Measurements from ENCODE around the gene IFT80. TPM values are rescaled to one million over a fixed set of nuclear protein-coding genes. Genes with fewer than 3 reads are reported as not detected.

Gene IFT80
- polyA plus RNA-seq, 1 of the 3 experiments (the other 2 are of a cell fraction) = 10.5 TPM

DNA sequence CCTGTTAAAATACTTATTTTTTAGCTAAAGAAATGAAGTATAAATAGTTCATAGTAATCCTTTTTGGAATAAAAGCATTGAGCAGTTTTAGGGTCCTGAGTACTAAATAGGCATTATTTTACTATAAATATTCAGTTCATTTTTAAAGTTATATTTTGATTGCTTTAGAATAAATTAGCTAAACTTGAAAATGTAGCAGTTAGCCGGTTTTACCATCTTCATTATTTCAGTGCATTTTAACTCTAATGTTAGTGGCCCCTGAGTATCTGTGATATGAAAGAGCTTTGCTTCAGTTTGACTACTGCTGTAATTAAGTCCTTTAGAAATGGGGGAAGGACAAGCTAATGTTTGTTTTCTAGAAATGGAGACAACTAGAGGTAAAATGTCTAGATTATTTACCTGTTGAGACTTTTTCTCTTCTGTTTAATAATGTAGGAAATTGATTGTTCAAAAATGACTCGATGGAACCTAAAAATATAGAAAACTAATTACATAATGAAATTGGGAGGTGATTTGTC is 4.1 kb upstream of the IFT80 start:
- Histone ChIP-seq H3K4me2 (peak overlapping the region; percentile 85), H3K36me3 (replicated peaks in 1 of 2; ENCODE audit: control insufficient read depth in 1 of 2, insufficient read depth in 2 of 2, low read length in 1 of 2) (peaks cover 36% of the 10 kb centered on the region in 2 experiments), H3K9me2 (no peaks in the 10 kb centered on the region), H3K79me2 (ENCODE audit: insufficient read depth) (peaks cover 95% of the 10 kb centered on the region), H3F3A (replicated peaks; ENCODE audit: insufficient read depth) (peaks cover 11% of the 10 kb centered on the region), H4K20me1 (ENCODE audit: insufficient read depth) (peaks cover 24% of the 10 kb centered on the region; the same call in 1 of the 2 replicates), H3K9ac (peak overlapping the region; percentile 99), H3K27me3 (ENCODE audit: insufficient read depth) (no peaks in the 10 kb centered on the region), H2AFZ (ENCODE audit: low read depth) (no peak overlapping the region), H3K27ac (ENCODE audit: low read depth in 2 of 2, low read length in 1 of 2) (peak overlapping the region; percentile 88 to 94), H3K4me3 (ENCODE audit: low read depth in 2 of 2, low read length in 1 of 2) (peak overlapping the region; percentile 79 to 96; a peak in 3 of 4 replicates), H3K9me3 (no peaks in the 10 kb centered on the region), H3K4me1 (ENCODE audit: control insufficient read depth in 1 of 2, insufficient read depth in 2 of 2, low read depth in 1 of 2, low read length in 1 of 2) (peaks cover 6 to 10% of the 10 kb centered on the region in 2 experiments; a peak in 3 of 4 replicates)
- ChIA-PET CTCF (interaction anchor here (0.6 to 1.3 kb wide), 3 partner anchors 10 to 64 kb away, joined by 3 to 8 read pairs (median 5); no protein-coding TSS in a partner anchor), POLR2A (interaction anchor here (0.6 kb wide), 1 partner anchor 240 kb away, joined by 3 read pairs; no protein-coding TSS in a partner anchor)
- WGBS (ENCODE audit: low lambda C conversion rate) = 2% methylated on average over 2 of the region's 2 CpGs
- DNase-seq = no peak
- TF ChIP-seq, protein P1, sequence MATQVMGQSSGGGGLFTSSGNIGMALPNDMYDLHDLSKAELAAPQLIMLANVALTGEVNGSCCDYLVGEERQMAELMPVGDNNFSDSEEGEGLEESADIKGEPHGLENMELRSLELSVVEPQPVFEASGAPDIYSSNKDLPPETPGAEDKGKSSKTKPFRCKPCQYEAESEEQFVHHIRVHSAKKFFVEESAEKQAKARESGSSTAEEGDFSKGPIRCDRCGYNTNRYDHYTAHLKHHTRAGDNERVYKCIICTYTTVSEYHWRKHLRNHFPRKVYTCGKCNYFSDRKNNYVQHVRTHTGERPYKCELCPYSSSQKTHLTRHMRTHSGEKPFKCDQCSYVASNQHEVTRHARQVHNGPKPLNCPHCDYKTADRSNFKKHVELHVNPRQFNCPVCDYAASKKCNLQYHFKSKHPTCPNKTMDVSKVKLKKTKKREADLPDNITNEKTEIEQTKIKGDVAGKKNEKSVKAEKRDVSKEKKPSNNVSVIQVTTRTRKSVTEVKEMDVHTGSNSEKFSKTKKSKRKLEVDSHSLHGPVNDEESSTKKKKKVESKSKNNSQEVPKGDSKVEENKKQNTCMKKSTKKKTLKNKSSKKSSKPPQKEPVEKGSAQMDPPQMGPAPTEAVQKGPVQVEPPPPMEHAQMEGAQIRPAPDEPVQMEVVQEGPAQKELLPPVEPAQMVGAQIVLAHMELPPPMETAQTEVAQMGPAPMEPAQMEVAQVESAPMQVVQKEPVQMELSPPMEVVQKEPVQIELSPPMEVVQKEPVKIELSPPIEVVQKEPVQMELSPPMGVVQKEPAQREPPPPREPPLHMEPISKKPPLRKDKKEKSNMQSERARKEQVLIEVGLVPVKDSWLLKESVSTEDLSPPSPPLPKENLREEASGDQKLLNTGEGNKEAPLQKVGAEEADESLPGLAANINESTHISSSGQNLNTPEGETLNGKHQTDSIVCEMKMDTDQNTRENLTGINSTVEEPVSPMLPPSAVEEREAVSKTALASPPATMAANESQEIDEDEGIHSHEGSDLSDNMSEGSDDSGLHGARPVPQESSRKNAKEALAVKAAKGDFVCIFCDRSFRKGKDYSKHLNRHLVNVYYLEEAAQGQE (IDR thresholded peaks at IDR 0.05; ENCODE audit: low read depth, low read length) = no peak
- TF ChIP-seq EZH2phosphoT487 (IDR thresholded peaks at IDR 0.05; ENCODE audit: borderline replicate concordance, low read depth) = peak; percentile 27; the same call in 1 of the 2 replicates

DNA sequence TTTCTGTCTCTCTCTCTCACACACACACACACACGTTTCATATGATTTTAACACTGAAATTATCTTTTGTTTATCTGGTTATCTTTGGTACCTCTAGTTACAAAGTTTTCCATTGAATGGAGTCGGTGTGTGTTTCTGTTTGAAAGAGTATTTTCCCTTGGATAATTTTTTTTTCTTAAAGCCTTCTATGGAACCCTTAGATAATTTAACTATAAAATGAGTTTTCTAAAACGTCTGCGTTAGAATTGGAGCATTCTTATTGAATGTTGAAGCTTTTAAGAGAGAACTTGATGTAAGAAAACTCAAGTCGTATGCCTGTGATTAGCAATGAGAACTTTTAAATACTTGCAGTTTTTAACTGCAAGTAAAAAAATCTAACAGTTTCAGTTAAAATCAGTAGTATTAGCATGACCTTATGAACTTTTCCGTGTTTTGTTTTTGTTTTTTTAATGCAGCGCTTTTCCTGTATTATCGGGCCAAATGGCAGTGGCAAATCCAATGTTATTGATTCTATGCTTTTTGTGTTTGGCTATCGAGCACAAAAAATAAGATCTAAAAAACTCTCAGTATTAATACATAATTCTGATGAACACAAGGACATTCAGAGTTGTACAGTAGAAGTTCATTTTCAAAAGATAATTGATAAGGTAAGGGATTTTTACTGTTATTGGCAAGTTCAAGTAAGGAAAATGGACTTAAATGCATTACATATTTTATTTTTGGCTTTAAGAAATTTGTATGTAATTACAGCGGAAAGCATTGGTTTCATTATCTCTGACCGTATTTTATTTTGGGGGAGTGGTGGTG is 3.4 kb upstream of the IFT80 start:
- ChIA-PET POLR2A (interaction anchor here (1.4 kb wide), 1 partner anchor 10 kb away, joined by 3 read pairs; no protein-coding TSS in a partner anchor), CTCF (interaction anchor here (1.0 to 1.6 kb wide), 4 partner anchors 11 to 239 kb away, joined by 5 to 9 read pairs (median 7); no protein-coding TSS in a partner anchor)
- Histone ChIP-seq H3K9me2 (no peaks in the 10 kb centered on the region), H4K20me1 (ENCODE audit: insufficient read depth) (peaks cover 24% of the 10 kb centered on the region; the same call in 1 of the 2 replicates), H3K36me3 (replicated peaks in 1 of 2; ENCODE audit: control insufficient read depth in 1 of 2, insufficient read depth in 2 of 2, low read length in 1 of 2) (peaks cover 30 to 35% of the 10 kb centered on the region in 2 experiments), H3K79me2 (ENCODE audit: insufficient read depth) (peaks cover 95% of the 10 kb centered on the region), H2AFZ (ENCODE audit: low read depth) (no peak overlapping the region), H3K9ac (peak overlapping the region; percentile 99), H3F3A (replicated peaks; ENCODE audit: insufficient read depth) (peaks cover 11% of the 10 kb centered on the region), H3K4me1 (ENCODE audit: control insufficient read depth in 1 of 2, insufficient read depth in 2 of 2, low read depth in 1 of 2, low read length in 1 of 2) (peaks cover 6 to 11% of the 10 kb centered on the region in 2 experiments; a peak in 3 of 4 replicates), H3K27ac (ENCODE audit: low read depth in 2 of 2, low read length in 1 of 2) (peak overlapping the region; percentile 88 to 94), H3K9me3 (no peaks in the 10 kb centered on the region), H3K4me2 (peak overlapping the region; percentile 85), H3K4me3 (ENCODE audit: low read depth in 2 of 2, low read length in 1 of 2) (peak overlapping the region; percentile 79 to 96), H3K27me3 (ENCODE audit: insufficient read depth) (no peaks in the 10 kb centered on the region)
- TF ChIP-seq MEF2A (IDR thresholded peaks at IDR 0.05; ENCODE audit: borderline replicate concordance, low read depth) (no peak), GABPA (IDR thresholded peaks at IDR 0.05; ENCODE audit: low read depth) (no peak), EZH2phosphoT487 (IDR thresholded peaks at IDR 0.05; ENCODE audit: borderline replicate concordance, low read depth) (no peak; the same call in 1 of the 2 replicates), FOXJ3 (CRISPR knock-in tag; IDR thresholded peaks at IDR 0.05) (no peak), YY1 (IDR thresholded peaks at IDR 0.05; ENCODE audit: low read depth) (no peak), ELF1 (IDR thresholded peaks at IDR 0.05) (no peak), TCF12 (IDR thresholded peaks at IDR 0.05) (no peak), POLR2AphosphoS5 (IDR thresholded peaks at IDR 0.05; ENCODE audit: low read depth, low read length) (no peak)
- TF ChIP-seq, protein P2, sequence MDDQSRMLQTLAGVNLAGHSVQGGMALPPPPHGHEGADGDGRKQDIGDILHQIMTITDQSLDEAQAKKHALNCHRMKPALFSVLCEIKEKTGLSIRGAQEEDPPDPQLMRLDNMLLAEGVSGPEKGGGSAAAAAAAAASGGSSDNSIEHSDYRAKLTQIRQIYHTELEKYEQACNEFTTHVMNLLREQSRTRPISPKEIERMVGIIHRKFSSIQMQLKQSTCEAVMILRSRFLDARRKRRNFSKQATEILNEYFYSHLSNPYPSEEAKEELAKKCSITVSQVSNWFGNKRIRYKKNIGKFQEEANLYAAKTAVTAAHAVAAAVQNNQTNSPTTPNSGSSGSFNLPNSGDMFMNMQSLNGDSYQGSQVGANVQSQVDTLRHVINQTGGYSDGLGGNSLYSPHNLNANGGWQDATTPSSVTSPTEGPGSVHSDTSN (IDR thresholded peaks at IDR 0.05) = no peak
- TF ChIP-seq, protein P3, sequence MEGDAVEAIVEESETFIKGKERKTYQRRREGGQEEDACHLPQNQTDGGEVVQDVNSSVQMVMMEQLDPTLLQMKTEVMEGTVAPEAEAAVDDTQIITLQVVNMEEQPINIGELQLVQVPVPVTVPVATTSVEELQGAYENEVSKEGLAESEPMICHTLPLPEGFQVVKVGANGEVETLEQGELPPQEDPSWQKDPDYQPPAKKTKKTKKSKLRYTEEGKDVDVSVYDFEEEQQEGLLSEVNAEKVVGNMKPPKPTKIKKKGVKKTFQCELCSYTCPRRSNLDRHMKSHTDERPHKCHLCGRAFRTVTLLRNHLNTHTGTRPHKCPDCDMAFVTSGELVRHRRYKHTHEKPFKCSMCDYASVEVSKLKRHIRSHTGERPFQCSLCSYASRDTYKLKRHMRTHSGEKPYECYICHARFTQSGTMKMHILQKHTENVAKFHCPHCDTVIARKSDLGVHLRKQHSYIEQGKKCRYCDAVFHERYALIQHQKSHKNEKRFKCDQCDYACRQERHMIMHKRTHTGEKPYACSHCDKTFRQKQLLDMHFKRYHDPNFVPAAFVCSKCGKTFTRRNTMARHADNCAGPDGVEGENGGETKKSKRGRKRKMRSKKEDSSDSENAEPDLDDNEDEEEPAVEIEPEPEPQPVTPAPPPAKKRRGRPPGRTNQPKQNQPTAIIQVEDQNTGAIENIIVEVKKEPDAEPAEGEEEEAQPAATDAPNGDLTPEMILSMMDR (IDR thresholded peaks at IDR 0.05) = no peak
- TF ChIP-seq, protein P4, sequence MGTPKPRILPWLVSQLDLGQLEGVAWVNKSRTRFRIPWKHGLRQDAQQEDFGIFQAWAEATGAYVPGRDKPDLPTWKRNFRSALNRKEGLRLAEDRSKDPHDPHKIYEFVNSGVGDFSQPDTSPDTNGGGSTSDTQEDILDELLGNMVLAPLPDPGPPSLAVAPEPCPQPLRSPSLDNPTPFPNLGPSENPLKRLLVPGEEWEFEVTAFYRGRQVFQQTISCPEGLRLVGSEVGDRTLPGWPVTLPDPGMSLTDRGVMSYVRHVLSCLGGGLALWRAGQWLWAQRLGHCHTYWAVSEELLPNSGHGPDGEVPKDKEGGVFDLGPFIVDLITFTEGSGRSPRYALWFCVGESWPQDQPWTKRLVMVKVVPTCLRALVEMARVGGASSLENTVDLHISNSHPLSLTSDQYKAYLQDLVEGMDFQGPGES (IDR thresholded peaks at IDR 0.05; ENCODE audit: low read depth, low read length) = no peak
- DNase-seq = no peak
- WGBS (ENCODE audit: low lambda C conversion rate) = 5% methylated on average over 11 of the region's 11 CpGs
